Liver (tissue), 9 donors: ENCODE data around the gene VDR. TPM values are rescaled to one million over a fixed set of nuclear protein-coding genes. Genes with fewer than 3 reads are reported as not detected.

ENCODE experiments used
- DNase-seq: peaks from one replicate; pipeline ENCODE4 v3.0.0-alpha.2; 2017; ENCODE audit warnings: low spot score
- H3K27ac ChIP-seq, 2 donors: one replicate each; pipeline ENCODE4 v1.7.0; 2013; ENCODE audit warnings: inconsistent platforms in 2 of 2, low read length in 2 of 2, control low read depth in 1 of 2, low read depth in 1 of 2, mild to moderate bottlenecking in 1 of 2
- H3K27me3 ChIP-seq, 4 donors: one replicate each; pipeline versions ENCODE4 v1.6.1 to v1.7.0; 2013; ENCODE audit warnings: low read length in 3 of 4, inconsistent platforms in 1 of 4, mild to moderate bottlenecking in 1 of 4, moderate library complexity in 1 of 4; ENCODE audit not compliant: control insufficient read depth in 4 of 4, insufficient read depth in 4 of 4
- H3K36me3 ChIP-seq, 4 donors: one replicate each; pipeline versions ENCODE4 v1.6.1 to v1.7.0; 2013; ENCODE audit warnings: low read length in 3 of 4, mild to moderate bottlenecking in 3 of 4, low read depth in 1 of 4, moderate library complexity in 1 of 4; ENCODE audit not compliant: control insufficient read depth in 4 of 4, insufficient read depth in 3 of 4
- H3K4me1 ChIP-seq, 4 donors: one replicate each; pipeline versions ENCODE4 v1.6.1 to v1.7.0; 2013; ENCODE audit warnings: low read length in 3 of 4, mild to moderate bottlenecking in 3 of 4, moderate library complexity in 1 of 4; ENCODE audit not compliant: control insufficient read depth in 4 of 4, insufficient read depth in 4 of 4
- H3K4me3 ChIP-seq, 3 donors: one replicate each; pipeline versions ENCODE4 v1.6.1 to v1.7.0; 2013; ENCODE audit warnings: low read length in 3 of 3, control low read depth in 1 of 3, low read depth in 1 of 3, mild to moderate bottlenecking in 1 of 3
- H3K9ac ChIP-seq, 2 donors: one replicate each; pipeline ENCODE4 v1.7.0; 2013; ENCODE audit warnings: low read length in 2 of 2, mild to moderate bottlenecking in 2 of 2, moderate library complexity in 2 of 2, control low read depth in 1 of 2, low read depth in 1 of 2
- H3K9me3 ChIP-seq, 4 donors: one replicate each; pipeline versions ENCODE4 v1.6.1 to v1.7.0; 2013; ENCODE audit warnings: low read length in 3 of 4; ENCODE audit not compliant: control insufficient read depth in 4 of 4
- EGR1 ChIP-seq, 2 donors: IDR thresholded peaks; 2 replicates each; pipeline ENCODE4 v1.6.1; 2016 to 2018; ENCODE audit warnings: antibody characterized with exemption in 2 of 2, low read depth in 2 of 2
- FOXA1 ChIP-seq: IDR thresholded peaks from 2 replicates; pipeline ENCODE4 v1.6.1; 2016; ENCODE audit warnings: antibody characterized with exemption
- FOXA2 ChIP-seq: IDR thresholded peaks from 2 replicates; pipeline ENCODE4 v1.6.1; 2016; ENCODE audit warnings: antibody characterized with exemption
- GABPA ChIP-seq, 2 donors: IDR thresholded peaks in 1 of 2; conservative IDR thresholded peaks in 1 of 2; 2 replicates each; pipeline ENCODE4 v1.6.1; 2016; ENCODE audit warnings: antibody characterized with exemption in 2 of 2, mild to moderate bottlenecking in 1 of 2, moderate library complexity in 1 of 2
- HNF4A ChIP-seq, 2 donors: conservative IDR thresholded peaks; 2 replicates each; pipeline ENCODE4 v1.6.1; 2016; ENCODE audit warnings: antibody characterized with exemption in 2 of 2, mild to moderate bottlenecking in 2 of 2
- HNF4G ChIP-seq: IDR thresholded peaks from 2 replicates; pipeline ENCODE4 v1.6.1; 2016; ENCODE audit warnings: antibody characterized with exemption
- JUND ChIP-seq, 2 donors: IDR thresholded peaks; 2 replicates each; pipeline ENCODE4 v1.6.1; 2016; ENCODE audit warnings: antibody characterized with exemption in 2 of 2
- NR2F2 ChIP-seq: IDR thresholded peaks from 2 replicates; pipeline ENCODE4 v1.6.1; 2016; ENCODE audit warnings: antibody characterized with exemption
- RAD21 ChIP-seq, 2 donors: IDR thresholded peaks; 2 replicates each; pipeline ENCODE4 v1.6.1; 2016; ENCODE audit warnings: antibody characterized with exemption in 2 of 2, mild to moderate bottlenecking in 2 of 2
- RXRA ChIP-seq, 2 donors: IDR thresholded peaks; 2 replicates each; pipeline ENCODE4 v1.6.1; 2017 to 2018; ENCODE audit warnings: antibody characterized with exemption in 2 of 2, mild to moderate bottlenecking in 1 of 2
- SP1 ChIP-seq: IDR thresholded peaks from 2 replicates; pipeline ENCODE4 v1.6.1; 2018; ENCODE audit warnings: antibody characterized with exemption, mild to moderate bottlenecking
- TAF1 ChIP-seq: conservative IDR thresholded peaks from 2 replicates; pipeline ENCODE4 v1.6.1; 2016; ENCODE audit warnings: antibody characterized with exemption, mild to moderate bottlenecking
- YY1 ChIP-seq: IDR thresholded peaks from 2 replicates; pipeline ENCODE4 v1.6.1; 2016; ENCODE audit warnings: antibody characterized with exemption, mild to moderate bottlenecking
- ZBTB33 ChIP-seq: IDR thresholded peaks from 2 replicates; pipeline ENCODE4 v1.6.1; 2016; ENCODE audit warnings: antibody characterized with exemption
- WGBS: extraction: QIAGEN DNeasy Blood & Tissue Kit; methylation state at CpG from one replicate; pipeline ENCODE4 v1.1.7; 2013; 5-methylcytosine and 5-hydroxymethylcytosine counted together
- polyA plus RNA-seq, 2 donors: library from polyadenylated mRNA; stranded (reverse) in 1 of 2; unstranded in 1 of 2; fragments of 200-250 nt in 1 of 2; fragments of >200 nt in 1 of 2; fragmentation: Nextera tagmentation in 1 of 2; extraction: Ambion mirVana in 1 of 2; gene quantifications; one replicate each; pipeline versions ENCODE4 v1.2.1 to v1.2.3, GENCODE V29; 2013 to 2015
- total RNA-seq, 2 donors: library from RNA; depleted of rRNA; stranded (reverse); fragments of >200 nt; gene quantifications; one replicate each; pipeline ENCODE4 v1.2.3, GENCODE V29; 2014
- TF ChIP-seq, protein P1 (sequence below): fragments of 150-350 bp; IDR thresholded peaks from 2 replicates; pipeline ENCODE4 v1.5.1; 2017; ENCODE audit warnings: improper control_type of control experiment, low read depth, low read length; ENCODE audit not compliant: missing input control
- TF ChIP-seq, protein P2 (sequence below): IDR thresholded peaks from 2 replicates; pipeline ENCODE4 v1.6.1; 2016; ENCODE audit warnings: antibody characterized with exemption
- TF ChIP-seq, protein P3 (sequence below): IDR thresholded peaks from 2 replicates; pipeline ENCODE4 v1.6.1; 2016; ENCODE audit warnings: antibody characterized with exemption, mild to moderate bottlenecking
- TF ChIP-seq, protein P4 (sequence below): IDR thresholded peaks from 2 replicates; pipeline ENCODE4 v1.6.1; 2016; ENCODE audit warnings: antibody characterized with exemption
- donor health status: healthy.
- donor health status: healthy.
- donor health status: healthy.
- donor health status: healthy.
- donor health status: healthy.

The VDR gene
- total and polyA plus RNA-seq, 4 donors = 0.25 to 0.47 (median 0.35) TPM

DNA sequence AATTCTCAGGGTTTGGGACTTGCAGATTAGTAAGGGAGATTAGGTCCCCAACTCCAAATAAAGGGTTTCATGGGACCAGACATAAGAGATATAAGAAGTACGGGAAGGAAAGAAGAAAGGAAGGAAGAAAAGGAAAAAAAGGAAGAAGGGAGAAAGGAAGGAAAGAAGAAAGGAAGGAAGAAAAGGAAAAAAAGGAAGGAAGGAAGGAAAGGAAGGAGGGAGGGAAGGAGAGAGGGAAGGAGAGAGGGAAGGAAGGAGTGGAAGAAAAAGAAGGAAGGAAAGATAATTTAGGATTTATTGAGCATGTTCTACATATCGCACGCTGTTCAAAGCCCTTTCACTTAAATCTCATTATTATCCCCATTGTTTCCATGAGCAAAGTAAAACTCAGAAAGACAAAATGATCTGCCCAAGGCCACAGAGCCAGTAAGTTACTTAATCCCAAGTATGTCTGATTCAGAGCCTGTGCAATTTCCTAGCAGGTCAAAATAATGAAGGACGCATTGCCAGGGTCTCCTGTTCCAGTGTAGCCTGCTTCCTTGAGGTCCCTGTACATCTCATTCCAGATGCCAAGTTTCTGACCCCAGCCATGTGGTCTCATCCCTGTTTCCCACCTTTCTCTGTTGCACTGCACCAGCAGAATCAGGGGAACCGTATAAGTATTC, 81.2 kb downstream of the VDR start (continued):
- no peak for TF ChIP-seq ZBTB33
- no peak for TF ChIP-seq RXRA (IDR thresholded peaks at IDR 0.05)

DNA sequence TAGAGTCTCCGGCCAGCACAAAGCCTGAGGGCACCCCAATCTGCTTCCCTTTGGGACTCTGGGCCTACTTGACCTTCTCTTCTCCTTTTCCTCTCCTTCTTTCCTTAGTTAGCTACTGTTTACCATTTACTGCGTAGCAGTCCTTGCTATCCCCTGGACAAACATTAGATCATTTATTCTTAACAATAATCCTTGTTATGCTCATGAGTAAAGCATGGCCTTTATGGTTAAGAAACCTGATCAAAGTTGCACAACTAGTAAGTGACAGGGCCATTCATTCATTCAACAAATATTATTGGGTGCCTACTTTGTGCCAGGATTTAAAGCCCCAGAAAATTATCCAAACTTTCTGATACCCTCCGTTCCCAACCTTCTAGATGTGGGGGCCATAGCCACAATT, 81.9 kb downstream of the VDR start:
- H3K4me1 ChIP-seq = peaks cover 0 to 17% (median 5%) of the 10 kb centered on the region in 4 donors
- no peaks in the 10 kb centered on the region for H3K36me3 ChIP-seq
- no peak overlapping the region for H3K9ac ChIP-seq
- TF ChIP-seq ZBTB33 = no peak
- TF ChIP-seq EGR1 (IDR thresholded peaks at IDR 0.05; ENCODE audit: low read depth in 2 of 2) = no peak
- TF ChIP-seq, protein P1, sequence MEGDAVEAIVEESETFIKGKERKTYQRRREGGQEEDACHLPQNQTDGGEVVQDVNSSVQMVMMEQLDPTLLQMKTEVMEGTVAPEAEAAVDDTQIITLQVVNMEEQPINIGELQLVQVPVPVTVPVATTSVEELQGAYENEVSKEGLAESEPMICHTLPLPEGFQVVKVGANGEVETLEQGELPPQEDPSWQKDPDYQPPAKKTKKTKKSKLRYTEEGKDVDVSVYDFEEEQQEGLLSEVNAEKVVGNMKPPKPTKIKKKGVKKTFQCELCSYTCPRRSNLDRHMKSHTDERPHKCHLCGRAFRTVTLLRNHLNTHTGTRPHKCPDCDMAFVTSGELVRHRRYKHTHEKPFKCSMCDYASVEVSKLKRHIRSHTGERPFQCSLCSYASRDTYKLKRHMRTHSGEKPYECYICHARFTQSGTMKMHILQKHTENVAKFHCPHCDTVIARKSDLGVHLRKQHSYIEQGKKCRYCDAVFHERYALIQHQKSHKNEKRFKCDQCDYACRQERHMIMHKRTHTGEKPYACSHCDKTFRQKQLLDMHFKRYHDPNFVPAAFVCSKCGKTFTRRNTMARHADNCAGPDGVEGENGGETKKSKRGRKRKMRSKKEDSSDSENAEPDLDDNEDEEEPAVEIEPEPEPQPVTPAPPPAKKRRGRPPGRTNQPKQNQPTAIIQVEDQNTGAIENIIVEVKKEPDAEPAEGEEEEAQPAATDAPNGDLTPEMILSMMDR = no peak
- no peak for TF ChIP-seq JUND (IDR thresholded peaks at IDR 0.05)
- TF ChIP-seq, protein P2, sequence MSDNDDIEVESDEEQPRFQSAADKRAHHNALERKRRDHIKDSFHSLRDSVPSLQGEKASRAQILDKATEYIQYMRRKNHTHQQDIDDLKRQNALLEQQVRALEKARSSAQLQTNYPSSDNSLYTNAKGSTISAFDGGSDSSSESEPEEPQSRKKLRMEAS = no peak
- no peak for TF ChIP-seq SP1
- TF ChIP-seq, protein P3, sequence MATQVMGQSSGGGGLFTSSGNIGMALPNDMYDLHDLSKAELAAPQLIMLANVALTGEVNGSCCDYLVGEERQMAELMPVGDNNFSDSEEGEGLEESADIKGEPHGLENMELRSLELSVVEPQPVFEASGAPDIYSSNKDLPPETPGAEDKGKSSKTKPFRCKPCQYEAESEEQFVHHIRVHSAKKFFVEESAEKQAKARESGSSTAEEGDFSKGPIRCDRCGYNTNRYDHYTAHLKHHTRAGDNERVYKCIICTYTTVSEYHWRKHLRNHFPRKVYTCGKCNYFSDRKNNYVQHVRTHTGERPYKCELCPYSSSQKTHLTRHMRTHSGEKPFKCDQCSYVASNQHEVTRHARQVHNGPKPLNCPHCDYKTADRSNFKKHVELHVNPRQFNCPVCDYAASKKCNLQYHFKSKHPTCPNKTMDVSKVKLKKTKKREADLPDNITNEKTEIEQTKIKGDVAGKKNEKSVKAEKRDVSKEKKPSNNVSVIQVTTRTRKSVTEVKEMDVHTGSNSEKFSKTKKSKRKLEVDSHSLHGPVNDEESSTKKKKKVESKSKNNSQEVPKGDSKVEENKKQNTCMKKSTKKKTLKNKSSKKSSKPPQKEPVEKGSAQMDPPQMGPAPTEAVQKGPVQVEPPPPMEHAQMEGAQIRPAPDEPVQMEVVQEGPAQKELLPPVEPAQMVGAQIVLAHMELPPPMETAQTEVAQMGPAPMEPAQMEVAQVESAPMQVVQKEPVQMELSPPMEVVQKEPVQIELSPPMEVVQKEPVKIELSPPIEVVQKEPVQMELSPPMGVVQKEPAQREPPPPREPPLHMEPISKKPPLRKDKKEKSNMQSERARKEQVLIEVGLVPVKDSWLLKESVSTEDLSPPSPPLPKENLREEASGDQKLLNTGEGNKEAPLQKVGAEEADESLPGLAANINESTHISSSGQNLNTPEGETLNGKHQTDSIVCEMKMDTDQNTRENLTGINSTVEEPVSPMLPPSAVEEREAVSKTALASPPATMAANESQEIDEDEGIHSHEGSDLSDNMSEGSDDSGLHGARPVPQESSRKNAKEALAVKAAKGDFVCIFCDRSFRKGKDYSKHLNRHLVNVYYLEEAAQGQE = no peak
- no peak for TF ChIP-seq FOXA2
- no peak for TF ChIP-seq YY1
- no peak for TF ChIP-seq RXRA (IDR thresholded peaks at IDR 0.05)
- TF ChIP-seq TAF1 = no peak
- TF ChIP-seq HNF4G = no peak
- no peak for TF ChIP-seq HNF4A (conservative IDR thresholded peaks at IDR 0.05)
- TF ChIP-seq, protein P4, sequence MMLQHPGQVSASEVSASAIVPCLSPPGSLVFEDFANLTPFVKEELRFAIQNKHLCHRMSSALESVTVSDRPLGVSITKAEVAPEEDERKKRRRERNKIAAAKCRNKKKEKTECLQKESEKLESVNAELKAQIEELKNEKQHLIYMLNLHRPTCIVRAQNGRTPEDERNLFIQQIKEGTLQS = no peak
- TF ChIP-seq FOXA1 = no peak
- TF ChIP-seq RAD21 (IDR thresholded peaks at IDR 0.05) = no peak
- no peak for TF ChIP-seq GABPA (IDR thresholded peaks at IDR 0.05 in 1 of 2, conservative IDR thresholded peaks at IDR 0.05 in 1 of 2)
- TF ChIP-seq NR2F2 = no peak
- no peak for DNase-seq
- H3K9me3 ChIP-seq = no peaks in the 10 kb centered on the region
- H3K4me3 ChIP-seq = no peak overlapping the region
- WGBS = 93% methylated on average over 3 of the region's 3 CpGs
- H3K27ac ChIP-seq = no peak overlapping the region
- no peaks in the 10 kb centered on the region for H3K27me3 ChIP-seq
